Ovary (tissue), 9 donors: ENCODE measurements around the gene DCDC2C. TPM values are rescaled to one million over a fixed set of nuclear protein-coding genes. Genes with fewer than 3 reads are reported as not detected.

Experiments
- DNase-seq, 5 donors: peaks; one replicate each; pipeline ENCODE4 v3.0.0-alpha.2; 2019 to 2020
- H3K27ac ChIP-seq, 2 donors: fragments of 200-600 bp; one replicate each; pipeline versions ENCODE4 v1.5.1 to v1.8.0; 2019 to 2022
- H3K27me3 ChIP-seq: fragments of 200-600 bp; one replicate; pipeline ENCODE4 v1.8.0; 2022
- H3K36me3 ChIP-seq: fragments of 200-600 bp; sonication (generic); one replicate; pipeline ENCODE4 v1.5.1; 2019
- H3K4me1 ChIP-seq: one replicate; pipeline ENCODE4 v1.8.1; 2013; ENCODE audit warnings: mild to moderate bottlenecking, moderate library complexity; ENCODE audit not compliant: insufficient read depth
- H3K4me3 ChIP-seq: fragments of 200-600 bp; sonication (generic); one replicate; pipeline ENCODE4 v1.5.1; 2017
- H3K9me3 ChIP-seq, 2 donors: fragments of 200-600 bp in 1 of 2; sonication (generic) in 1 of 2; one replicate each; pipeline versions ENCODE4 v1.5.1 to v1.8.1; 2013 to 2019; ENCODE audit warnings: mild to moderate bottlenecking in 1 of 2, moderate library complexity in 1 of 2
- EP300 ChIP-seq: sonication (generic); formaldehyde crosslinking; IDR thresholded peaks from one replicate; pipeline ENCODE4 v1.6.1; 2017; ENCODE audit warnings: antibody characterized with exemption
- POLR2A ChIP-seq: fragments of 450-650 bp; IDR thresholded peaks from one replicate; pipeline ENCODE4 v1.6.1; 2017; ENCODE audit warnings: antibody characterized with exemption, mild to moderate bottlenecking, moderate library complexity
- WGBS, 3 donors: extraction: QIAGEN DNeasy Blood & Tissue Kit in 1 of 3; methylation state at CpG; one replicate each; pipeline versions ENCODE4 v1.1.5 to v1.1.7; 2013 to 2017; 5-methylcytosine and 5-hydroxymethylcytosine counted together
- intact Hi-C, 4 donors: fragments of 100-400 bp; cut with DNase I; formaldehyde crosslinking; loops; one replicate each; pipeline versions ENCODE4 v1.11.0 to v1.15.1; 2022 to 2023
- polyA plus RNA-seq, 2 donors: library from polyadenylated mRNA; stranded (reverse); fragments of 200-250 nt in 1 of 2; fragments of 350-450 nt in 1 of 2; fragmentation: Illumina TruSeq in 1 of 2; extraction: RNeasy Lipid Tissue Mini Kit (QIAGEN cat#74804) in 1 of 2; gene quantifications; one replicate each; pipeline ENCODE4 v1.2.3, GENCODE V29; 2013 to 2014
- total RNA-seq, 7 donors: library from RNA; depleted of rRNA in 2 of 7; stranded (reverse); fragments of >200 nt in 2 of 7; fragmentation: NEBNext Ultra II Directional in 3 of 7; extraction: Animal tissue kit (Norgen Biotek cat#: 25700) in 3 of 7; gene quantifications; one replicate each; pipeline versions ENCODE4 v1.1.0 to v1.2.4, GENCODE V29; 2016 to 2023
- TF ChIP-seq, protein P1 (sequence below), 3 donors: fragments of 450-650 bp in 2 of 3; fragments of 200-600 bp in 1 of 3; IDR thresholded peaks; one replicate each; pipeline versions ENCODE4 v1.5.1 to v1.8.0; 2016 to 2022; ENCODE audit warnings: antibody characterized with exemption in 3 of 3, mild to moderate bottlenecking in 1 of 3
- donor health status: DM: no; HTN: no; CAD: no; lungs with moderate emphysema.
- donor health status: DM: no; HTN: no; CAD: no.
- donor health status: Bipolar disorder and iron deficiency.
- donor health status: DM: yes; HTN: yes; CAD: no.
- donor health status: DM: no; HTN: no; CAD: no.
- donor health status: DM: yes; HTN: yes; CAD: no.

DCDC2C gene
- total and polyA plus RNA-seq, 9 donors = 0.11 to 0.95 (median 0.42) TPM; not detected in 6

DNA sequence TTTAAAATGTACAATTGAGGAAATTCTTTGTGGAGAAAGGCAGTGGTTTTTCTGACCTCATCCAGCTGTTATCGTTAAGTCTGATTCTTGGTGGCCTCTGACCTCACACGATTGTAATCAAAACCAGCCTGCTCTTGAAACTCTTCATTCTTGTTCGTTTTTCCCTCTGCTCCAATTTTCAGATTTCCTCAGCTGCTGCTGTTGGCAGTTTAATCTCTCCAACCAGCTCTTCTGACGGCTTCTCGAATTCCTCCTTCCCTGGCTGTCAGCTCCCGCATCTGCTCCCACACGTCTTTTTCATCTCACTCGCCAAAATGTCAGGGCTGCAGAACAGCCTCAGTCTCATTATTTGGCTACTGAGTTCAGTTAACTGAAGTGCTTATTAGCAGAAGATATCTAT lies 136.1 kb downstream of the DCDC2C start:
- peaks cover 1% of the 10 kb centered on the region for H3K4me1 ChIP-seq
- no peak for DNase-seq
- 3 to 6% (median 4%) methylated on average over 8 of the region's 8 CpGs for WGBS, 3 donors
- H3K4me3 ChIP-seq = no peak overlapping the region
- H3K27ac ChIP-seq = no peak overlapping the region
- TF ChIP-seq EP300 = no peak
- TF ChIP-seq, protein P1, sequence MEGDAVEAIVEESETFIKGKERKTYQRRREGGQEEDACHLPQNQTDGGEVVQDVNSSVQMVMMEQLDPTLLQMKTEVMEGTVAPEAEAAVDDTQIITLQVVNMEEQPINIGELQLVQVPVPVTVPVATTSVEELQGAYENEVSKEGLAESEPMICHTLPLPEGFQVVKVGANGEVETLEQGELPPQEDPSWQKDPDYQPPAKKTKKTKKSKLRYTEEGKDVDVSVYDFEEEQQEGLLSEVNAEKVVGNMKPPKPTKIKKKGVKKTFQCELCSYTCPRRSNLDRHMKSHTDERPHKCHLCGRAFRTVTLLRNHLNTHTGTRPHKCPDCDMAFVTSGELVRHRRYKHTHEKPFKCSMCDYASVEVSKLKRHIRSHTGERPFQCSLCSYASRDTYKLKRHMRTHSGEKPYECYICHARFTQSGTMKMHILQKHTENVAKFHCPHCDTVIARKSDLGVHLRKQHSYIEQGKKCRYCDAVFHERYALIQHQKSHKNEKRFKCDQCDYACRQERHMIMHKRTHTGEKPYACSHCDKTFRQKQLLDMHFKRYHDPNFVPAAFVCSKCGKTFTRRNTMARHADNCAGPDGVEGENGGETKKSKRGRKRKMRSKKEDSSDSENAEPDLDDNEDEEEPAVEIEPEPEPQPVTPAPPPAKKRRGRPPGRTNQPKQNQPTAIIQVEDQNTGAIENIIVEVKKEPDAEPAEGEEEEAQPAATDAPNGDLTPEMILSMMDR (IDR thresholded peaks at IDR 0.05) = no peak
- no peak for TF ChIP-seq POLR2A
- no peaks in the 10 kb centered on the region for H3K9me3 ChIP-seq
- H3K27me3 ChIP-seq = no peaks in the 10 kb centered on the region
- intact Hi-C loops = loop anchor here in 1 of 4 donors (10.0 kb wide), 1 partner anchor 1915 kb away; no protein-coding TSS in a partner anchor
- no peaks in the 10 kb centered on the region for H3K36me3 ChIP-seq

DNA sequence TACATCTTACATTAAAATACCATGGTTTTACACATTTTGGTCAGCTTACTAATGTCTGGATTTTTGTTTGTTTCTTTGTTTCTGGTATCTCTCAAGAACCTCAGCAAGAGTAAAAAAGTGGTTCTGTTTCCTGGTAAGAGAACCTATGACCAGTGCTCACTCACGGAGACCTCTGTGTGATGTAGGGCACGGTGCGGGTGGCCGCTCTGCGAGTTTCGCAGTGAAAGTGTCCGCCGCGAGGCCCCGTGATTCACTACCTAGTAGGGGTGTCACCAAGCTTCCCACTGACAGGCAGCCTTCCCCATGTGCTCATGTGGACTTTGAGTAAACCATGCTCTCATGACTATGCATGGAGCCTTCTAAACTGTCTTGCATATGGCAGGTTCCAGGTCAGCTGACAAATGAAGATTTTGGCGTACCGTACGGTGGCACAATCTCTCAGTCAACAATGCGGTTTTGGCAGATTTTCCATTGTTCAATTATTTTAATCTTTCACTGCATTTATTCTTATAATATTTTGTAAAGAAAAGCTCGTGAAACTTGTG lies 137.3 kb downstream of the DCDC2C start:
- H3K4me3 ChIP-seq = no peak overlapping the region
- DNase-seq = no peak
- no peaks in the 10 kb centered on the region for H3K9me3 ChIP-seq
- no peak overlapping the region for H3K27ac ChIP-seq
- H3K4me1 ChIP-seq = peaks cover 1% of the 10 kb centered on the region
- intact Hi-C loops = no loop called here
- H3K36me3 ChIP-seq = no peaks in the 10 kb centered on the region
- TF ChIP-seq, protein P1 (IDR thresholded peaks at IDR 0.05) = no peak
- TF ChIP-seq POLR2A (no peak), EP300 (no peak)
- WGBS, 3 donors = 95 to 97% (median 95%) methylated on average over 15 of the region's 15 CpGs
- no peaks in the 10 kb centered on the region for H3K27me3 ChIP-seq

DNA sequence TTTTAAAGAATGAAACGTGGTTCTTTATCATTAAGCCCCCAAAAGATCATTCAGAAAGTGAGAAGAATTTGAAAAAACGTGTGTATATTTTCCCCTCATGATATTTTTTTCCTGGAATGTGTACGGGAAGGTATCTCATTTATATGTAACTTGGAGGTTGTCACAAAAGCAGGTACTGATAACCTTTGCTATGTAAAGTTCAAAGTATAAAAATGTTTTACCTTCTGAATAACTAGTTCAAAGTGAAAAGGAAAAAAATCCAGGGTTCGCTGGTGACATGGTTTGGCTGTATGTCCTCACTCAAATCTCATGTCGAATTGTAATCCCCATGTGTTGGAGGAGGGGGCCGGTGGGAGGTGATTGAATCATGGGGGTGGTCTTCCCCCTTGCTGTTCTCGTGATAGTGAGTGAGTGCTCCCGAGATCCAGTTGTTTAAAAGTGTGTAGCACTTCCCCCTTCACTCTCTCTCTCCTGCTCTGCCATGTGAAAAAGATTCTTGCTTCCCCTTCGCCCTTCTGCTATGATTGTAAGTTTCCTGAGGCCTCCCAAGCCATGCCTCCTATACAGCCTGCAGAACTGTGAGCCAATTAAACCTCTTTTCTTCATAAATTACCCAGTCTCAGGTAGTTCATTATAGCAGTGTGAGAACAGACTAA lies 144.2 kb downstream of the DCDC2C start:
- no peaks in the 10 kb centered on the region for H3K27me3 ChIP-seq
- no peak for DNase-seq
- no peaks in the 10 kb centered on the region for H3K36me3 ChIP-seq
- intact Hi-C loops = no loop called here
- TF ChIP-seq, protein P1 (IDR thresholded peaks at IDR 0.05) = no peak
- TF ChIP-seq EP300 (no peak), POLR2A (no peak)
- 50 to 64% (median 53%) methylated on average over 9 of the region's 9 CpGs for WGBS, 3 donors
- no peak overlapping the region for H3K4me3 ChIP-seq
- no peaks in the 10 kb centered on the region for H3K4me1 ChIP-seq
- no peak overlapping the region for H3K27ac ChIP-seq
- no peaks in the 10 kb centered on the region for H3K9me3 ChIP-seq

DNA sequence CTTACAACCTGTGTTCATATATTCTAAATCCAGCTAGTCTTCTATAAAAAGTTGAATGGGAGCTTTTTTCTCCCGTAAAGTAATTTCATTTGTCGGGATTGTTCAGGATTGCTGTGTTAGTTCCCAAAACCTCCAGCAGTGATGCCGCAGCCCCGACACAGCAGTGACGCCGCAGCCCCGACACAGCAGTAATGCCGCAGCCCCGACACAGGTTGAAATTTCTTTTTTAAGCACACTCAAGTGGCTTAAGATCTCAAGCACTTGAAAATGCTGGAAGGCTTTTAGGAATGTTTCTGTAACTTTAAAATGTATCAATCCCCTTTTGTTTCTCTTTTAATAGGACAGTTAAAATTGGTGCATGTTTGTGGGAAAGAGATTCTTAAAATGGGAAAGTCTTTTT lies 145.4 kb downstream of the DCDC2C start:
- H3K9me3 ChIP-seq = no peaks in the 10 kb centered on the region
- no peaks in the 10 kb centered on the region for H3K4me1 ChIP-seq
- no peak for DNase-seq
- WGBS, 3 donors = 84 to 92% (median 91%) methylated on average over 9 of the region's 9 CpGs
- H3K36me3 ChIP-seq = no peaks in the 10 kb centered on the region
- intact Hi-C loops = no loop called here
- no peak overlapping the region for H3K4me3 ChIP-seq
- no peak for TF ChIP-seq EP300
- TF ChIP-seq, protein P1 (IDR thresholded peaks at IDR 0.05) = no peak
- no peak for TF ChIP-seq POLR2A
- H3K27ac ChIP-seq = no peak overlapping the region
- H3K27me3 ChIP-seq = no peaks in the 10 kb centered on the region
